ENCODE results near the gene CYP4F2. TPM values are rescaled to one million over a fixed set of nuclear protein-coding genes. Genes with fewer than 3 reads are reported as not detected.

Gene CYP4F2
- total and polyA plus RNA-seq, 2 of the 8 experiments (the other 6 are each of a cell fraction or from before 2014, with no cell fraction given) = not detected

DNA sequence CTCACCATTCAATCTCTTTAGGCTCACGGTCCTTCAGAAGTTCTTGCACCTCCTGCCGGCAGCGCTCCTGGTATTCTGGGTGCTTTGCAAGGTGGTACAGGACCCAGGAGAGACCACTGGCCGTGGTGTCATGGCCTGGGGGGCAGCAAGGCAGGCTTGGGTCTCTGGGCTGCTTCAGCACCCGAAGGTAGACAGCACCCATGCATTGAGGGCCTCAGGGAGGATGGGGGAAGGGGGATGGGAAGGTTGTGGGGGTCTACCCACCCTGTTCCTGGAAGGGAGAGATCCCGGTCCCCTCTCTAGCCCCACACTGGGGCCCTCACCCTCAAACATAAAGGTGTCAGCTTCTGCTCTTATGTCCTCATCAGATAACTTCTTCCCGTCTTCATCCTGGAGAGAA, 12.0 kb downstream of the CYP4F2 start:
- Histone ChIP-seq H2BK12ac (ENCODE audit: low read depth, low read length) (no peak overlapping the region), H2AK5ac (ENCODE audit: low read depth, low read length) (no peak overlapping the region), H4K8ac (ENCODE audit: extremely low read depth, insufficient read depth, low read length) (no peak overlapping the region), H3K4me3 (ENCODE audit: extremely low read depth in 1 of 4, insufficient read depth in 2 of 4, low read depth in 3 of 4, low read length in 4 of 4) (no peak overlapping the region), H3K4ac (replicated peaks; ENCODE audit: insufficient read length, low read depth, low read length) (no peak overlapping the region), H3K9ac (replicated peaks in 1 of 4; ENCODE audit: extremely low read depth in 1 of 4, low read depth in 3 of 4, low read length in 3 of 4) (no peak overlapping the region), H3K4me2 (ENCODE audit: insufficient read depth in 1 of 2, low read depth in 2 of 2, low read length in 2 of 2) (no peak overlapping the region), H3K27me3 (replicated peaks in 1 of 4; ENCODE audit: control insufficient read depth in 3 of 4, extremely low read depth in 1 of 4, insufficient read depth in 3 of 4, low read length in 3 of 4) (no peaks in the 10 kb centered on the region), H3K27ac (ENCODE audit: low read depth, low read length) (no peak overlapping the region), H4K91ac (replicated peaks; ENCODE audit: insufficient read length, low read length) (no peak overlapping the region), H3K79me1 (ENCODE audit: low read depth, low read length) (no peaks in the 10 kb centered on the region), H2AFZ (ENCODE audit: low read length) (no peak overlapping the region), H3K18ac (ENCODE audit: extremely low read depth, low read length) (no peak overlapping the region), H3K9me3 (ENCODE audit: insufficient read depth in 2 of 2, low read depth in 1 of 2, low read length in 1 of 2) (peaks cover 58 to 64% of the 10 kb centered on the region in 2 experiments), H3K36me3 (ENCODE audit: control insufficient read depth in 2 of 4, insufficient read depth in 4 of 4, low read length in 3 of 4) (no peaks in the 10 kb centered on the region; a peak in 1 of 8 replicates), H2BK15ac (ENCODE audit: low read length) (no peak overlapping the region), H3K23me2 (ENCODE audit: low read depth, low read length) (no peaks in the 10 kb centered on the region), H4K20me1 (replicated peaks in 1 of 2; ENCODE audit: control insufficient read depth in 1 of 2, insufficient read depth in 2 of 2, low read length in 2 of 2) (no peaks in the 10 kb centered on the region), H2BK5ac (ENCODE audit: low read depth, low read length) (no peak overlapping the region), H3K56ac (replicated peaks; ENCODE audit: insufficient read length, low read depth, low read length) (no peak overlapping the region), H2BK120ac (replicated peaks; ENCODE audit: low read depth, low read length) (no peak overlapping the region), H2BK20ac (ENCODE audit: low read length) (no peak overlapping the region), H3K79me2 (ENCODE audit: control insufficient read depth in 1 of 2, insufficient read depth in 2 of 2, low read length in 2 of 2) (no peaks in the 10 kb centered on the region), H3K14ac (ENCODE audit: insufficient read length) (no peak overlapping the region), H3K4me1 (replicated peaks in 1 of 4; ENCODE audit: control insufficient read depth in 3 of 4, insufficient read depth in 4 of 4, low read length in 3 of 4) (no peaks in the 10 kb centered on the region), H4K5ac (ENCODE audit: insufficient read length, low read depth, low read length) (no peak overlapping the region), H3K23ac (ENCODE audit: insufficient read length) (no peak overlapping the region)
- no peak for DNase-seq (ENCODE audit: low read depth in 1 of 2, low spot score in 2 of 2)
- FAIRE-seq = no peak
- 69% methylated on average over 4 of the region's 7 CpGs; no CpG with 5 or more reads in 1 of the 2 experiments for WGBS, 2 experiments (ENCODE audit: extremely low coverage in 1 of 2, insufficient coverage in 1 of 2, insufficient read length in 1 of 2, insufficient replicate concordance in 2 of 2, low coverage in 1 of 2, low lambda C conversion rate in 2 of 2, missing lambda C conversion rate in 1 of 2)
- ChIA-PET CTCF (ENCODE audit: partially characterized antibody) (no interaction called here), POLR2A (ENCODE audit: partially characterized antibody) (no interaction called here)
- TF ChIP-seq POLR2AphosphoS5 (IDR thresholded peaks at IDR 0.05; ENCODE audit: low read depth, low read length) = no peak
- no peak for TF ChIP-seq GABPA (IDR thresholded peaks at IDR 0.05; ENCODE audit: borderline replicate concordance, insufficient read depth, low read length)
- no peak for TF ChIP-seq JUND (IDR thresholded peaks at IDR 0.05; ENCODE audit: low read length)
- no peak for TF ChIP-seq CBX8 (IDR thresholded peaks at IDR 0.05; ENCODE audit: borderline replicate concordance, low read depth, low read length)
- TF ChIP-seq, protein P1, sequence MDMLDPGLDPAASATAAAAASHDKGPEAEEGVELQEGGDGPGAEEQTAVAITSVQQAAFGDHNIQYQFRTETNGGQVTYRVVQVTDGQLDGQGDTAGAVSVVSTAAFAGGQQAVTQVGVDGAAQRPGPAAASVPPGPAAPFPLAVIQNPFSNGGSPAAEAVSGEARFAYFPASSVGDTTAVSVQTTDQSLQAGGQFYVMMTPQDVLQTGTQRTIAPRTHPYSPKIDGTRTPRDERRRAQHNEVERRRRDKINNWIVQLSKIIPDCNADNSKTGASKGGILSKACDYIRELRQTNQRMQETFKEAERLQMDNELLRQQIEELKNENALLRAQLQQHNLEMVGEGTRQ (IDR thresholded peaks at IDR 0.05; ENCODE audit: low read length) = no peak
- no peak for TF ChIP-seq BACH1 (IDR thresholded peaks at IDR 0.05; ENCODE audit: low read length)
- TF ChIP-seq HDAC6 (IDR thresholded peaks at IDR 0.05; ENCODE audit: low read depth, low read length) = no peak
- no peak for TF ChIP-seq ASH2L (IDR thresholded peaks at IDR 0.05; ENCODE audit: low read length)
- no peak for TF ChIP-seq CHD2 (IDR thresholded peaks at IDR 0.05; ENCODE audit: low read length)
- no peak for TF ChIP-seq CREB1 (IDR thresholded peaks at IDR 0.05)
- no peak for TF ChIP-seq TBP (IDR thresholded peaks at IDR 0.05; ENCODE audit: low read depth, low read length)
- no peak for TF ChIP-seq SIX5 (IDR thresholded peaks at IDR 0.05; ENCODE audit: low read depth, low read length)
- TF ChIP-seq SUZ12 (IDR thresholded peaks at IDR 0.05; ENCODE audit: low read length) = no peak
- TF ChIP-seq RAD21 (IDR thresholded peaks at IDR 0.05 in 1 of 2, conservative IDR thresholded peaks at IDR 0.05 in 1 of 2; ENCODE audit: low read depth in 2 of 2, low read length in 2 of 2) = no peak
- no peak for TF ChIP-seq NANOG (IDR thresholded peaks at IDR 0.05; ENCODE audit: insufficient read depth, low read depth, low read length, poor library complexity, severe bottlenecking)

Measured in H1 (cell line).